Spleen (tissue), 11 donors: ENCODE measurements around the gene PEX14. TPM values are rescaled to one million over a fixed set of nuclear protein-coding genes. Genes with fewer than 3 reads are reported as not detected.
A peak's percentile ranks its signal among the peaks of the same experiment; 100 is the strongest.

Experiments
- DNase-seq: peaks from one replicate; pipeline ENCODE4 v3.0.0-alpha.2; 2020
- H3K27ac ChIP-seq, 8 donors: fragments of 200-600 bp; sonication (generic) in 7 of 8; 1 replicate in 4 of 8; 2 replicates in 4 of 8; pipeline versions ENCODE4 v1.5.0 to v1.8.0; 2016 to 2021; ENCODE audit warnings: inconsistent platforms in 4 of 8, mild to moderate bottlenecking in 4 of 8, moderate library complexity in 1 of 8
- H3K27me3 ChIP-seq, 7 donors: fragments of 200-600 bp; sonication (generic) in 6 of 7; replicated peaks in 1 of 7; 1 replicate in 4 of 7; 2 replicates in 3 of 7; pipeline versions ENCODE4 v1.5.0 to v1.8.0; 2016 to 2021; ENCODE audit warnings: inconsistent platforms in 3 of 7, mild to moderate bottlenecking in 1 of 7
- H3K36me3 ChIP-seq, 6 donors: fragments of 200-600 bp; sonication (generic) in 5 of 6; 1 replicate in 4 of 6; 2 replicates in 2 of 6; pipeline versions ENCODE4 v1.5.0 to v1.8.0; 2016 to 2021; ENCODE audit warnings: inconsistent platforms in 2 of 6
- H3K4me1 ChIP-seq, 6 donors: fragments of 200-600 bp; sonication (generic) in 5 of 6; 1 replicate in 3 of 6; 2 replicates in 3 of 6; pipeline versions ENCODE4 v1.5.0 to v1.8.0; 2016 to 2021; ENCODE audit warnings: inconsistent platforms in 3 of 6
- H3K4me3 ChIP-seq, 8 donors: fragments of 200-600 bp; sonication (generic) in 7 of 8; 1 replicate in 4 of 8; 2 replicates in 4 of 8; pipeline versions ENCODE4 v1.5.0 to v1.8.0; 2016 to 2021; ENCODE audit warnings: inconsistent platforms in 4 of 8, mild to moderate bottlenecking in 4 of 8, moderate library complexity in 2 of 8
- H3K9me3 ChIP-seq, 8 donors: fragments of 200-600 bp; sonication (generic) in 7 of 8; 1 replicate in 4 of 8; 2 replicates in 4 of 8; pipeline versions ENCODE4 v1.5.0 to v1.8.0; 2016 to 2021; ENCODE audit warnings: inconsistent platforms in 4 of 8
- POLR2A ChIP-seq, 3 donors: fragments of 450-650 bp; IDR thresholded peaks; one replicate each; pipeline ENCODE4 v1.5.1; 2017; ENCODE audit warnings: antibody characterized with exemption in 3 of 3, mild to moderate bottlenecking in 1 of 3
- POLR2AphosphoS5 ChIP-seq, 3 donors: sonication (generic); formaldehyde crosslinking; IDR thresholded peaks; one replicate each; pipeline ENCODE4 v1.5.1; 2017; ENCODE audit warnings: antibody characterized with exemption in 3 of 3
- WGBS, 5 donors: extraction: QIAGEN DNeasy Blood & Tissue Kit in 3 of 5; methylation state at CpG; one replicate each; pipeline versions ENCODE4 v1.1.5 to v1.1.7; 2013 to 2018; 5-methylcytosine and 5-hydroxymethylcytosine counted together
- intact Hi-C: fragments of 100-400 bp; cut with DNase I; formaldehyde crosslinking; loops from one replicate; pipeline ENCODE4 v1.15.0; 2023; ENCODE audit warnings: low total_unique reads
- polyA plus RNA-seq, 3 donors: library from polyadenylated mRNA; stranded (reverse); fragments of 200-250 nt; gene quantifications; one replicate each; pipeline ENCODE4 v1.2.1, GENCODE V29; 2013
- total RNA-seq, 7 donors: library from RNA; depleted of rRNA in 3 of 7; stranded (reverse); fragments of >200 nt in 3 of 7; fragmentation: NEBNext Ultra II Directional in 4 of 7; extraction: Animal tissue kit (Norgen Biotek cat#: 25700) in 4 of 7; gene quantifications; one replicate each; pipeline versions ENCODE4 v1.1.0 to v1.2.1, GENCODE V29; 2016 to 2021
- TF ChIP-seq, protein P1 (sequence below), 11 experiments: fragments of 200-600 bp in 7 of 11; fragments of 450-650 bp in 4 of 11; sonication (generic) in 4 of 11; IDR thresholded peaks in 8 of 11; conservative IDR thresholded peaks in 3 of 11; 1 replicate in 7 of 11; 2 replicates in 4 of 11; pipeline versions ENCODE4 v1.4.0 to v1.8.0; 2016 to 2021; ENCODE audit warnings: antibody characterized with exemption in 11 of 11, inconsistent platforms in 4 of 11, mild to moderate bottlenecking in 1 of 11
- donor health status: healthy with polysubstance abuse.
- donor health status: DM: no; HTN: no; CAD: no; lungs with moderate emphysema.
- donor health status: DM: no; HTN: no; CAD: no.
- donor health status: Bipolar disorder and iron deficiency.
- donor health status: healthy.
- donor health status: DM: no; HTN: no; CAD: no.
- donor health status: DM: yes; HTN: yes; CAD: no.

PEX14 gene
- total and polyA plus RNA-seq, 10 donors: 9.3 to 19.7 (median 12.1) TPM

- WGBS, 5 donors: 77 to 91% (median 89%) methylated on average over 25 to 32 of the region's 32 CpGs
- peaks cover 0 to 71% (median 11%) of the 10 kb centered on the region in 6 donors for H3K36me3 ChIP-seq
- no peak for DNase-seq
- H3K9me3 ChIP-seq: no peaks in the 10 kb centered on the region
- peaks cover 0 to 14% (median 2%) of the 10 kb centered on the region in 6 donors for H3K4me1 ChIP-seq
- no peak for TF ChIP-seq POLR2A (IDR thresholded peaks at IDR 0.05)
- TF ChIP-seq POLR2AphosphoS5 (IDR thresholded peaks at IDR 0.05): peak in 1 of 3 donors; percentile 8
- intact Hi-C loops: no loop called here
- H3K27ac ChIP-seq: no peak overlapping the region
- H3K27me3 ChIP-seq: peaks cover 0 to 7% (median 0%) of the 10 kb centered on the region in 7 donors
- H3K4me3 ChIP-seq: no peak overlapping the region
These were observed 174.2 kb downstream of the PEX14 start for GRCh38 chr1:10648689-10649516.

GRCh38 chr1:10649517-10650201, 174.9 kb downstream of the PEX14 start:
- 74 to 88% (median 80%) methylated on average over 28 to 30 of the region's 30 CpGs for WGBS, 5 donors
- Histone ChIP-seq H3K4me1 (peaks cover 0 to 14% (median 2%) of the 10 kb centered on the region in 6 donors), H3K27me3 (peaks cover 0 to 7% (median 0%) of the 10 kb centered on the region in 7 donors), H3K36me3 (peaks cover 0 to 71% (median 15%) of the 10 kb centered on the region in 6 donors), H3K4me3 (no peak overlapping the region), H3K9me3 (no peaks in the 10 kb centered on the region), H3K27ac (no peak overlapping the region)
- intact Hi-C loops: no loop called here
- TF ChIP-seq, protein P1, sequence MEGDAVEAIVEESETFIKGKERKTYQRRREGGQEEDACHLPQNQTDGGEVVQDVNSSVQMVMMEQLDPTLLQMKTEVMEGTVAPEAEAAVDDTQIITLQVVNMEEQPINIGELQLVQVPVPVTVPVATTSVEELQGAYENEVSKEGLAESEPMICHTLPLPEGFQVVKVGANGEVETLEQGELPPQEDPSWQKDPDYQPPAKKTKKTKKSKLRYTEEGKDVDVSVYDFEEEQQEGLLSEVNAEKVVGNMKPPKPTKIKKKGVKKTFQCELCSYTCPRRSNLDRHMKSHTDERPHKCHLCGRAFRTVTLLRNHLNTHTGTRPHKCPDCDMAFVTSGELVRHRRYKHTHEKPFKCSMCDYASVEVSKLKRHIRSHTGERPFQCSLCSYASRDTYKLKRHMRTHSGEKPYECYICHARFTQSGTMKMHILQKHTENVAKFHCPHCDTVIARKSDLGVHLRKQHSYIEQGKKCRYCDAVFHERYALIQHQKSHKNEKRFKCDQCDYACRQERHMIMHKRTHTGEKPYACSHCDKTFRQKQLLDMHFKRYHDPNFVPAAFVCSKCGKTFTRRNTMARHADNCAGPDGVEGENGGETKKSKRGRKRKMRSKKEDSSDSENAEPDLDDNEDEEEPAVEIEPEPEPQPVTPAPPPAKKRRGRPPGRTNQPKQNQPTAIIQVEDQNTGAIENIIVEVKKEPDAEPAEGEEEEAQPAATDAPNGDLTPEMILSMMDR (IDR thresholded peaks at IDR 0.05 in 8 of 11, conservative IDR thresholded peaks at IDR 0.05 in 3 of 11): no peak
- TF ChIP-seq POLR2AphosphoS5 (IDR thresholded peaks at IDR 0.05): no peak
- TF ChIP-seq POLR2A (IDR thresholded peaks at IDR 0.05): no peak
- no peak for DNase-seq

GRCh38 chr1:10650556-10651388, 176.0 kb downstream of the PEX14 start:
- WGBS, 5 donors: 80 to 88% (median 86%) methylated on average over 12 to 40 of the region's 40 CpGs
- no peak for DNase-seq
- H3K27me3 ChIP-seq: peaks cover 0 to 7% (median 0%) of the 10 kb centered on the region in 7 donors
- no peak overlapping the region for H3K27ac ChIP-seq
- H3K9me3 ChIP-seq: no peaks in the 10 kb centered on the region
- peak in 1 of 3 donors; percentile 25 for TF ChIP-seq POLR2AphosphoS5 (IDR thresholded peaks at IDR 0.05)
- TF ChIP-seq, protein P1 (IDR thresholded peaks at IDR 0.05 in 8 of 11, conservative IDR thresholded peaks at IDR 0.05 in 3 of 11): no peak
- intact Hi-C loops: no loop called here
- no peak overlapping the region for H3K4me3 ChIP-seq
- peaks cover 0 to 69% (median 15%) of the 10 kb centered on the region in 6 donors for H3K36me3 ChIP-seq
- peaks cover 0 to 14% (median 2%) of the 10 kb centered on the region in 6 donors for H3K4me1 ChIP-seq

GRCh38 chr1:10651389-10651766, 176.6 kb downstream of the PEX14 start:
- intact Hi-C loops: no loop called here
- peaks cover 0 to 7% (median 0%) of the 10 kb centered on the region in 7 donors for H3K27me3 ChIP-seq
- TF ChIP-seq POLR2AphosphoS5 (IDR thresholded peaks at IDR 0.05) (peak in 2 of 3 donors; percentile 56 to 78), POLR2A (IDR thresholded peaks at IDR 0.05) (no peak)
- H3K27ac ChIP-seq: peak overlapping the region in 5 of 8 donors; percentile 14 to 22 (median 17)
- WGBS, 5 donors: 63 to 82% (median 77%) methylated on average over 17 to 19 of the region's 19 CpGs
- no peak for DNase-seq
- peaks cover 0 to 69% (median 15%) of the 10 kb centered on the region in 6 donors for H3K36me3 ChIP-seq
- no peaks in the 10 kb centered on the region for H3K9me3 ChIP-seq
- no peak overlapping the region for H3K4me3 ChIP-seq
- H3K4me1 ChIP-seq: peaks cover 0 to 14% (median 2%) of the 10 kb centered on the region in 6 donors
